A204.1 (cell line): ENCODE data around the gene RAPGEF2.

Source experiments
- FAIRE-seq: peaks from 2 replicates; lab custom pipeline; 2012; peaks lifted over from hg19 to GRCh38; lab: Jason Lieb, UNC

The RAPGEF2 gene

DNA sequence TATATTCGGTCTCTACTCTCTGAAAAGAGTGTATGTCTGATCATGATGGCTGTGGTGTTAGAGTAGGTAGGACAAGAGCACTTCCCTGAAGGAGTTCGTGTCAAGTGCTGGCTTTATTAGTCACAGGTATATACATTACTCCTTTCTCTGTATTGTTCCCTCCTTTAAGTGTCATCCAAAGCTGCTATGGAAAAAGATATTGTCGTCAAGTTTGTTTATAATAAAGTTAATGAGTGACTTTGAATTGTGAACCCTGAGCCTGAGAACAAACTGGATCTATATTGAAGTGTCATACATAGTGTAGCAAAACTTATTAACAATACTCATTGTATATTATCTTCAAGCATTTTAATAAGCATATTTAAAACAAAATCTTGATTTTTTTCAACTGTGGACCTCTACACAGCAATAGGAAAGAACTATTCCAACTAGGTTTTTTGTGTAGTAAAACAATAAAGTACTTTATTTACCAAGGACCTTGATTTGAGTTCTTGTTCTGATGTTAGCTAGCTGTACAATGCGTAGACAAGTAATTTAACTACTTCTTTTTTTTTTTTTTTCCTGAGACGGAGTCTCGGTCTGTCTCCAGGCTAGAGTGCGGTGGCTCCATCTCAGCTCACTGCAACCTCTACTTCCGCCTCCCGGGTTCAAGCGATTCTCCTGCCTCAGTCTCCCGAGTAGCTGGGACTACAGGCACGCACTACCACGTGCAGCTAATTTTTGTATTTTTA, 177.7 kb downstream of the RAPGEF2 start:
- no peak for FAIRE-seq

DNA sequence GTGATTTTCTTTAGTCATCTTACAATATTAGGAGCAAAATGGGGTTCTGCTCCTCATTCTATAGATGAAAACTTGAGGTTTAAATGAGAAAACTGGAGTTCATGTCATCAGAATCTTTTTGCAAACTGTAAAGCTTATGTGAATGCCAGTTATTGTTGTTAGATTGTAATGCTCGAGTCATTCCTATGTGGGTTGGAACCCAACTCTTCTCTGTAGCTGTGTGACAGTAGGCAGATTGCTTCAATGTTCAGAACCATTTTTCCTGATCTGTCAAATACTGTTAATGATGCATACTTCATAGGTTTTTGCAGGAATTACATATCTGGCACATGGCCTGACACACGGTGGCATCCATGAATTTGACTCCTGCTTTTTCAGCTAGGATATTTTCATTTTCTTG, 178.9 kb downstream of the RAPGEF2 start:
- FAIRE-seq = no peak

DNA sequence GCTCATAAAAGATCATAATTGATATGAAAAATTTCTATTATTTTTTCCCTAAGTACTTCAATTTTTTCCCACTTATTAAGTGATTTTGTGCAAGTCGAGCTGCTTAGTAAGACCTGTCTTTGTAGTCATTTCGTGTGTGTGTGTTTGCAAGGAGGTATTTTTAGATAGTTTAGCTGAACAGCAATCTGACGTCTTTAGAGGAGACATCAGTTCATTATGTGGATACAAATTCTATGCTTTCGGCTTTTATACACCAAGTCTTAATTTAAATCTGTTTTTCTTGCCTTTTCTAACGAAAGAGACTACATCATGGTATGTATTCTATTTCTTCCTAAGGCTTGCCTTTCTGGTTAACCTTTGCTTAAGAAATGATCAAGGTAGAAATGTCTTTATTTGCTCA, 179.4 kb downstream of the RAPGEF2 start:
- FAIRE-seq = no peak

DNA sequence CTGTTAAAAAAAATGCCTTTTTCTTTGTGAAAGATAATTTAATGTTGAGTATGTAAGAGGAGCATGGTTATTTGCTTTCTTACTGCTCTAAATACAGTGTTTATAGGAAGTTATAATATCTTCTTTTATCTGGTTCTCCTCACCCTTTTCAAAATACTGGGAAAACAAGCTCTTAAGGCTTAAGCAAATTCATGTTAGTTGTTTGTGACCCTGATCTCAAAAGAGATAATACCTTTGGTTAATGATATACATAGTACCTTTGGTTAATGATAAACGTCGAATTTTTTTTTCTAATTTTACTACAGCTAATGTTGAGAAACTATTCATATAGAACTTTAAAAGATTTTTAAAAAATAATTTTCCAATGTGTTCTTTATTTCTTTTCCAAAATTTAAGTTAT, 180.1 kb downstream of the RAPGEF2 start:
- FAIRE-seq = no peak

DNA sequence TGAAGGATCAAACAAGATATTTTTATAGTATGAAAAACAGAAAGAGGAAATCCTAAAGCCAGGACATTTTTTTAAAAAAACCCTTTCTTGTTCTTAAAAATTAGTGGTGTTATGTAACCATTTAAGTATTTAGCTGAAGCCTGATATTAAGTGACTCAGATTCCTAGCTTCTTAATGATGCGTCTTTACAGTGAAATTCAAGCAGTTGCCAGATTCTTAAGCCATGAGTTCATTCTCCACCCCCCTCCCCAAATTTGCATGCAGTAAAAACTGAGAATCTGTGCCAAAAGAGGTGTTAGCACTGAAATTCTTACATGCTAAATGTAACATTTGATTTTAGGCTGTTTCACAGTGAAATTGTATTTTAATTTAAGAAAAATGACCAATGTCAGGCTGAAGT, 180.8 kb downstream of the RAPGEF2 start:
- peak; percentile 93 for FAIRE-seq

DNA sequence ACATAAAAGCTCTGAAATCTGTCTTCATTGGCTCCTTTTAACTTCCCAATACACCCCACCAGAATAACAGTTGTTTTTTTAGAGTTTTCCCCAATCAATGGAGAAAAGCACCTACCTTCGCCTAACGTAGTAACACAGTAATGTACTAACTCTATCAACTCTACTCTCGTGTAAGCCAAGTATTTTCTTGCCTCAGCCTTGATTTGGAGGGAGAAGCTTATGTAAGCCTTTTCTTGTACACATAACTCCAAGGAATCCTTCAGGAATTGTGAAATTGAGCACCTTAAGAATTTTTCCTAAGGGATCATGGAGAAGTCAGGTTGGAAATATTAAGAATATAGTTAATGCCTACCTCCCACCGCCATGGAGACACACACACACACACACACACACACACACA, 181.2 kb downstream of the RAPGEF2 start:
- FAIRE-seq = no peak

DNA sequence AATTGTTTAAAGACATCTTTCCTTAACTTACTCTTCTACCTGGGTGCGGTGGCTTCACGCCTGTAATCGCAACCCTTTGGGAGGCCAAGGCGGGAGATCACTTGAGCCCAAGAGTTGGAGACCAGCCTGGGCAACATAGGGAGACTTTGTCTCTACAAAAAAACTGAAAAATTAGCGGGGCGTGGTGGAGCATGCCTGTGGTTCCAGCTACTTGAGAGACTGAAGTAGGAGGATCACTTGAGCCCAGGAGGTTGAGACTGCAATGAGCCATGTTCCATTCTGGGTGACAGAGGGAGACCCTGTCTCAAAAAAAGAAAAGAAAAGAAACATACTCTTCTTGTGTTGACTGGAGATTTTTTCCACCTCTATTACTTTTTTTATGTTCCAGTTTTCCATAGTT, 181.9 kb downstream of the RAPGEF2 start:
- FAIRE-seq = no peak

DNA sequence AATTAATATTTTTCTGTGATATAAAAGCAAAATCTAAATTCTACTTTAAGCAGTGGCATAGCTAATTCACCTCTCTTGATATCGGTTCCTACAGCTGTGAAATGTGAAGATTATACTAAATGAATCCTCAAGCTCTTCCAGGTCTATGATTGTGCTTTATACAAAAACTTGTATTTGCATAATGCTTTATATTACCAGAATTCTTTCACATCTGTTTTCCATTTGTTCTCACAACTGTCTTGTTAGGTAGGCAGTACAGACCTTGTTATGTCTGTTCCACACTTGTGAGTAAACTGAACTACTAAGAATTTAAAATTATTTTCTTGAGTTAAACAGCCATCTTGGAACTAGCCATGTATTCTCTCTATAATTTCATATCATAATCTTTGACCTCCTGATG, 184.9 kb downstream of the RAPGEF2 start:
- no peak for FAIRE-seq

DNA sequence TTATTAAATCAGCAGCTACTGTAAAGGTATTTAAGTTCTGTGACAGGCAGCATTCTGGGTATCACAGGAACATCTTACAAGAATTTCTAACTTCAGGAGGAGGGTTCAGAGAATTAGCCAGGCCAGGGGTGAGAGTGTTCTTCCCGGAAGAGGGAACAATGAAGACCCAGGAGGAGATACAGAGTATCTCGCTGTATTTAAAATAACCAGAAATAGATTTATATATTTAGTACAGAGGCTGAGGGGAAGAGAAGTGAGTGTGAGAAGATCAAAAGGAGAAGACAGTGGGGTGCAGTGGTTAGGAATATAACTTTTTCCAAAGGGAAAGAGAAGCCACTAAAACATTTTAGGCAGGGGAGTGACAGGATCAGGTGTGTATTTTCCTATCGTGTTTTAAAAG, 186.8 kb downstream of the RAPGEF2 start:
- no peak for FAIRE-seq

DNA sequence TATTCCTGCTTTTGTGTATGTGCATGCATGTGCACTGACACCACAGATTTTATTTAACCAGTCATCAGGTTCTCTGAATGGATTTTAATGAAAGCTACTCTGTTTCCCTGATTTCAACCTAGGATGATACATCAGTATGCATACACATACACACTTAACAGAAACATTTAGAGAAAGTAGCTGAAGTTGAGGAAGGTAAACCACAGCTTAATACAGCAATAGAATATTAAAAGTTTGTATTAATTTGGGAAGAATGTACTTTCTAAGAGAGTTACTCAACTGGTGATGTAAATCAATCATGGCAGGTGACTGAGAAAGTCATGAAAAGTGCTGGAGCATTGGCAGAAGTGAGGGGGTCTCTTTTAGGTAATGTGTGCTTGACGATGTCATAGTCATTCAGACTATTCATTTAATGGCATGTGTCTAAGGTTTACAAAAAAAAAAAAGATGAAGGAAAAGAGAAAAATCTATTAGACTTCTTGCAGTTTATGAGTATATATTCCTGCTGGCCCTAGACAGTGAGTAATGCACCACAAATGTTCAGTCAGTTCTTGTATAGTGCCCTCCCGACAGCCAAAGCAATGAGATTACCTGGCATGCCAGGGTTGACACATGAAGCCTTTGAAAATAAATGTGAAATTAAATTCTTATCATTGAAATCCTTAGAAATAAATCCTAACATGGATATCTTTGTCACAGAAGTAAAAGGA, 187.6 kb downstream of the RAPGEF2 start:
- FAIRE-seq = no peak

DNA sequence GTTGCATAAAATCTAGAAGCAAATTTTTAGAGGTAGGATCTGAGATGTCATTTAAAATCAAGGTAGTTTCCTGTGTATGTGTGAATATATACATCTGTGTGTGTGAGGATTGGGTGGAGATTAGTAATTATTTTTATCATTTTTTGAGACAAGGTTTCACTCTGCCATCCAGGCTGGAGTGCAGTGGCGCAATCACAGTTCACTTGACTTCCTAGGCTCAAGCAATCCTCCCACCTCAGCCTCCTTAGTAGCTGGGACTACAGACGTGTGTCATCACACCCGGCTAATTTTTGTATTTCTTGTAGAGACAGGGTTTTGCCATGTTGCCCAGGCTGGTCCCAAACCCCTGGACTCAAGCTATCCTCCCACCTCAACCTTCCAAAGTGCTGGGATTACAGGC, 188.3 kb downstream of the RAPGEF2 start:
- FAIRE-seq = no peak

DNA sequence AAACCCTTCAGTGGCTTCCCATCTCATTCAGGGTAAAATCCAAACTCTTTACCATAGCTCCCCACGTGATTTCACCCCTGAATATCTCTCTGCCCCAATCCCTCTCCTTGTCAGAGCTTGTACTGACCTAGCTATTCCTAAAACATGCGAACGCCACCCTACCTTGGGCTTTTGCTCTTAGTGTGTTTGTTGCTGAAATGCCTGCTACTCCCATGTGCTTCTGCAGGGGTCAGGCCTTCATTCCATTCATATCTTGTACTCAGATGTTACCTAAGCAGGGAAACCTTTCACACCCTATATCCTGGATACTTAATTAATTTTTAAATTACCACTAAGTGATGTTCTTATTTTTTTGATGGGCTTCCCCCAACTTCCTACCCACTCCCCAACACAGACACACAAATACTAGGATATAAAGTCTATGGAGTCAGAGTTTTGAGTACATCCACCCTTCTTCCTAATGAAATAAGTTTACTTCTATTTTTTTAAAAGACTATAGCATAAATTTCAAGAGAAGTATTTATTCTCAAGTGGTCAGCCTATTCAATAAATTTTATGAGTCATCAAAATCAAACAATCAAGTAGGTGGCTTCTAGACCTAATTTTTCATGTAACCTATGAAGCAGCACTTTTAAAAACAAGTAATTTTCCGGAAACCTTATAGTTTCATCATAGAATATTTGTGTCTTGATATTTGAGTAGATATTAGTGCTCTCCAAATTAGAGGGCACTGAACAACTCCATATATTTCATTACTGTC, 189.4 kb downstream of the RAPGEF2 start:
- no peak for FAIRE-seq

DNA sequence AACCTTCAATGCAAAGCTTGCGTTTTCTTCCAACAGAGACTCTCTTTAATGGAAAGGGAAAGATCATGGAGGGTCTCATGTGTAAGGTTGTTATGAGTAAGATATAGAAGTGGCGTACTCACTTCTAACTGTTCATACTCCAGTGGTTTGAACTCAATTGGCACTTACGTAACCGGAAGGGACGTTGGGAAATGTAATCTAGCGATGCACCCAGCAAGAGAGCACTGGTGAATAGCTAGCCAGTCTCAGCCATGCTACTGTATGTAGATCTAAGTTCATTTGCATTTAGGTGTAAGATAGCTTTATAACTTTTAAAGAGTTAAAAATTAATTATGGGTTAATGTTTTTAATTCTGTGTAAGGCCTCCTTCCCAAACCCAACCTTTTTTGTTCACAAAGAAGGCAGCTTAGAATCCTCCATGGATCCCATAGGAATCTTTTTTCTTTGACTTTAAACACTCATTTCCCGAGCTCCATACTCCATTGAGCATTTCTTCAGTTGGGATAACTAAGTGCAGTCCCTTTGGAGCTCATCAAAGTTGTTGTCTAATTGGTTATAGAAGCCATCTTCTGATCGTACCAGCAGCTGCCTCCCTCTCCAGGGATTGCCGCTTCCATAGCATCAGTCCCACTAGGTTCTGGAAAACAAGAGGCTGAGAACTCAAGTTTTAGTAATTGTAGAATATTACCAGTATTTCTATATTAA, 191.1 kb downstream of the RAPGEF2 start:
- no peak for FAIRE-seq

DNA sequence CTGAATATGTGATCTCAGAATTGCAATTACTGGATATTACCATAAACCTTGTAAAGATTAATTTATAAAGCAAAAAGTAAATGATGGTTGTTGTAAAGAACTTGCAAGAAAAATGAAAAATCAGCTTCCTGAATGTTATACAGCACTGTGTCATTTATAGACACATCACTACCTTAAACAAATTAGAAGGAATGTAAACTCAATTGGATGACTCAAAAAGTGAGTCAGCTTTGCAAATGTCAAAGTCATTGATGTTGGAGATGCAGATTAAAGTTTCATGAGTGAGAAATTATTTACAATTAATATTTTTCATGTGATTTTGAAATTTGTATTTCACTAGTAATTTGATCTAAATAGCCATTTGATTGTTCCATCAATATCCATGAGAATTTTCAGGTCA, 193.2 kb downstream of the RAPGEF2 start:
- FAIRE-seq = peak; percentile 85

DNA sequence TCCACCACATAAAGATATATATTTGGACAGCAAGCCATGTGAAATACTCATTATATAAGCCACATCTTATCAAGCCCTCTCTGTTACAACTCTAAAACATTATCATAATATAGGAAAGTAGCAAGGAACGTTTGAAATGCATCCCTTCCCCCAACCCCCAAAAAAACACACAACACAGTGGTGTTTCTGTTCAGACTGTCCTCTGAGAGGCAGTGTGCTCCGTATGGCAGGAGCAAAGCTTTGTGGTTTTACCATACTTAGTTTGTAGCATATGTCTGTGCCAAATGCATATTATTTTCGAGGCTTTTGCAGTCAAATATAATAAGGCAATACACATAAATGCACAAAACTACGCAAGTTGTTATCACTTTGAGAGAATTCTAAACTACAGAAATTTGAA, 194.2 kb downstream of the RAPGEF2 start:
- peak; percentile 96 for FAIRE-seq

DNA sequence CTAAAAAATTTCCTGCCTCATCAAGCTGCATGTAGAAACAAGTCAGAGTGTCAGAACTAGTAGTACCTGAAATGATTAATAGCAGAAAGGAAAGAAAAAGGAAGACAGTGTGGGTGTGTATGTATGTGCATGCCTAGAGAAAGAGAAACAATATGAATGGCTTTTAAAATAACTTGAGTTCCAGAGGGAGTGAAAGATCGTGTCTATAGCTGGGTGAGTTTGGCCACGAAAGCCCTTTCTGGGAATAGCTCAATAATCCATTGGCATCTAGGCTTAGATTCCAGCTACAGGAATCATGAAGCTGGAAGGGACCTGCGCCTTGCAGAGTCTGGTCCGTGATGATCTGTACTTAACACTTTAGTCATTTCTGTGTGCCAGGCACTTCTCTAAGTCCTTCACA, 195.6 kb downstream of the RAPGEF2 start:
- no peak for FAIRE-seq

DNA sequence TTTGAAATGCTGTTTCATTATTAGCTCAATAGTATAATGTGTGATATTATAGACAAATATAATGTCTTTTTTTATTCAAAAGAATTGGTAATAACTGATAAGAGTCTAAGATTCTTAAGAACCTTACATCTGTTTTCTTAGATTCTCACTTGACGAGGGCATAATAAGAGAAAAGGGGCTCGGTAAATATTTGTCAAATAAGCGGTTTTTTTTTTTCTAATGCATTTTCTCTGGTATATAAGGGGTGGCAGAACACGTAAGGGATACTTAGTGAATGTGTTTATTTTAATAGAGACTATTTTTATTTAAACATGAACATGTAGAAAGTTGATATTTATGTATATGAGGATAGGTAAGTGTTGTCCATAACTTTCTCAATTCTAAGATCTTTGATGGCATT, 200.6 kb downstream of the RAPGEF2 start:
- peak; percentile 78 for FAIRE-seq

DNA sequence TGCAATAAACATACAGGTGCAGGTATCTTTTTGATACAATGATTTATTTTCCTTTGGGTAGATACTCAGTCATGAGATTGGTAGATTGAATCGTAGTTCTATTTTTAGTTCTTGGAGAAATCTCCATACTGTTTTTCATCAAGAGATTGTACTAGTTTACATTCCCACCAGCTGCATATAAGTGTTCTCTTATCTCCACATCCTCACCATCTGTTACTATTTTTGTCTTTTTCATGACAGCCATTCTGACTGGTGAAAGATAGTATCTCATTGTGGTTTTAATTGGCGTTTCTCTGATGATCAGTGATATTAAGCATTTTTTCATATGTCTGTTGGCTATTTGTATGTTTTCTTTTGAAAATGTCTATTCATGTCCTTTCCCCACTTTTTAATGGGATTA, 202.2 kb downstream of the RAPGEF2 start:
- FAIRE-seq = peak; percentile 48

DNA sequence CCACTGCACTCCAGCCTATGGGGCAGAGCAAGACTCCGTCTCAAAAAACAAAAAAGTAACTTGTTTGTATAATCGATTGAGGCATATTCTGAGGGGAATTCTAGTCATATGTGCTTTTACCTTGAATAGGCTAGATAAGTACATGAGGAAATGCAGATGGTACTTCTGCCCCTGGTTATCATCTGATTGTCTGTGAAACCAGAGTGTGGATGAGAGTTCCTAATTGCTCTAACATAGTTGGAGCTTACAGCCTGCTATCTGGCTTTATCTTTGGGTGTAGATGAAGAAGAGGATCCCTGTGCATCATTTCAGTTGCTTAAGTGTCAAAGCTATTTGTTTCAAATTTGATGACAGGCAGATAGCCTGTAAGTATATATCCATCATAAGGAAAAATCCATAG, 205.1 kb downstream of the RAPGEF2 start:
- no peak for FAIRE-seq

DNA sequence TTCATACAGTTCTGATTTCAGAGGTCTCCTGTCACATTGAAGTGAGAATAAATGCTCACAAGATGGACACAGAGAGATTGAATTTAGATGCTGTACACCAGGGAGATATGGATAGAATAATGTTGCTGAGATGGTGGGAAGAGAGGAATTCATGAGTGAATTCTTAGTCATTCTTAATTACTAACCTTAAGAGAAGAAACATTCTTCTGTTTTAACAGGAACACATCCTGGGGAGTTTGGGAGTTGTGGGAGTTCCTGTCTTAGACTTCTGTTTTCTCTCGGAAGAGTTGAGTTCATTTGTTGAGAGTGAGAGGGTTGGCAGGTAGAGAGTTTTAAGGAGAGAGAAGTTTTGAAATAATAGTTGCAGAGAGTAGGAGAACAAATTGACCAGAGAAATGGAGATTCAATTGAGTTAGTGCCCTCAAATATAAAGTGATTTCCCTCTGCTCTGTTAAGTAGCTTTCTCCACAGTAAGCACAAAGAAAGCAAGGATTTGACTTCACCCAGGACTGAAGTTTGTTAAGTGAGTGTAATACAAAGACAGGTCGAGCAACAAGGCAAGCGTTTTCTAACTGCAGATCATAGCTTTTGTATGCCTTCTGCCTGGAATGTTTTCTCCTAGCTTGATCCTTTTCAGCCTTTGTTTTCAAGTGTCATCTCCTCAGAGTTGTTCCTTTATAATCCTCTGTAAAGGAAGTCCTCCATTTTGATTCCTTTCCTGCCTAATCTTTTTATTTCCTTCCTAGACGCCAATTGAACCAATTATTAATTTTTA, 205.9 kb downstream of the RAPGEF2 start:
- FAIRE-seq = peak; percentile 43

DNA sequence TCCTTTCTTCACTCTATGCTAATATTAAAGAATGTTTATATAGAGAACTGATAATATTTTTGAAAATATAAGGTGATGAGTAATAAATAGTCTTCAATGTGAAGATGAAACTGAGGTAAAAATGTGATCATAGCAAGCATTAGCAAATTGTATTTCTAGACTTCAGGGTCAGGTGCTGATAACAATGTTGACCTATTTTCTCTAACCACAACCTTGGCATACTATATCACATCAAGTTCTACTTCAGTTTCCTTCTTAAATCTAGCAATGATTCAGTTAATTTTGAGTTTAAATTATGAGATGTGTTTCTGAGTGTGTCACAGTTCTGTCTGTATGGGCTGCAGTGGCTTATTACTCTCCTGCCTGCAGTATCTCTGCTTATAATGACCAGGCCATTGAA, 209.4 kb downstream of the RAPGEF2 start:
- no peak for FAIRE-seq

DNA sequence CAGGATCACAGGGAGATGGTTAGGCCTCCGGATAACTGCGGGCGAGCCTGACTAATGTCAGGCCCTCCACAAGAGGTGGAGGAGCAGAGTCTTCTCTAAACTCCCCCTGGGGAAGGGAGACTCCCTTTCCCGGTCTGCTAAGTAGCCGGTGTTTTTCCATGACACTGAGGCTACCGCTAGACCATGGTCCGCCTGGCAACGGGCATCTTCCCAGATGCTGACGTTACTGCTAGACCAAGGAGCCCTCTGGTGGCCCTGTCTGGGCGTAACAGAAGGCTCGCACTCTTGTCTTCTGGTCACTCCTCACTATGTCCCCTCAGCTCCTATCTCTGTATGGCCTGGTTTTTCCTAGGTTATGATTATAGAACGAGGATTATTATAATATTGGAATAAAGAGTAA, 213.0 kb downstream of the RAPGEF2 start:
- peak; percentile 48 for FAIRE-seq
